PC-3 (cell line): ENCODE data around the gene FAU. TPM values are rescaled to one million over a fixed set of nuclear protein-coding genes. Genes with fewer than 3 reads are reported as not detected.

ENCODE experiments used
- ATAC-seq: fragments of 200-7000 bp; cut with Tn5 transposase; 2 replicates; pipeline ENCODE4 v1.9.1; 2020; ENCODE audit warnings: mild to moderate bottlenecking, moderate library complexity
- BruUV-seq: library from RNA; stranded (reverse); fragments of 400-500 nt; replicated peaks from 2 replicates; lab custom pipeline; 2021; lab: Mats Ljungman, UMichigan
- CTCF ChIA-PET: fragments of 300-600 bp; sonication (Branson Sonifier 250); formaldehyde crosslinking; loops from one replicate; lab custom pipeline; 2022; ENCODE audit warnings: antibody characterized with exemption; lab: Charles Lee
- POLR2A ChIA-PET: fragments of 300-600 bp; sonication (Branson Sonifier 250); formaldehyde crosslinking; loops from one replicate; lab custom pipeline; 2022; ENCODE audit warnings: antibody characterized with exemption; ENCODE audit not compliant: unreplicated experiment; lab: Charles Lee
- DNase-seq: peaks from one replicate; pipeline ENCODE4 v3.0.0-alpha.2; 2015
- H2AFZ ChIP-seq: fragments of 300-600 bp; sonication (generic); 2 replicates; pipeline ENCODE4 v1.6.0; 2016; ENCODE audit warnings: antibody characterized with exemption, low read length
- H3F3A ChIP-seq: fragments of 300-600 bp; sonication (generic); one replicate; pipeline ENCODE4 v1.6.0; 2017; ENCODE audit warnings: antibody characterized with exemption, low read length, control low read depth, mild to moderate bottlenecking; ENCODE audit not compliant: unreplicated experiment
- H3K27ac ChIP-seq: fragments of 300-600 bp; sonication (generic); 2 replicates; pipeline ENCODE4 v1.5.1; 2016; ENCODE audit warnings: mild to moderate bottlenecking, low read length
- H3K27me3 ChIP-seq: fragments of 300-600 bp; sonication (generic); 2 replicates; pipeline ENCODE4 v1.6.1; 2016; ENCODE audit warnings: low read length, mixed read lengths
- H3K36me3 ChIP-seq: fragments of 300-600 bp; sonication (generic); 2 replicates; pipeline ENCODE4 v1.6.1; 2016; ENCODE audit warnings: low read depth, mixed run types, low read length, mixed read lengths
- H3K4me1 ChIP-seq: fragments of 300-600 bp; sonication (generic); 2 replicates; pipeline ENCODE4 v1.5.1; 2016; ENCODE audit warnings: low read length; ENCODE audit not compliant: insufficient read depth
- H3K4me2 ChIP-seq: fragments of 300-600 bp; sonication (generic); 2 replicates; pipeline ENCODE4 v1.6.0; 2016; ENCODE audit warnings: low read length
- H3K4me3 ChIP-seq: fragments of 300-600 bp; sonication (generic); 2 replicates; pipeline ENCODE4 v1.5.1; 2016; ENCODE audit warnings: mild to moderate bottlenecking, low read length, mixed read lengths
- H3K79me2 ChIP-seq: fragments of 300-600 bp; sonication (generic); 2 replicates; pipeline ENCODE4 v1.6.1; 2017; ENCODE audit warnings: low read length, mixed read lengths
- H3K9ac ChIP-seq: fragments of 300-600 bp; sonication (generic); 2 replicates; pipeline ENCODE4 v1.6.0; 2016; ENCODE audit warnings: mild to moderate bottlenecking, low read length
- H3K9me2 ChIP-seq: fragments of 300-600 bp; sonication (generic); replicated peaks from 2 replicates; pipeline ENCODE4 v1.6.1; 2016; ENCODE audit warnings: mixed run types, low read length, mixed read lengths
- H3K9me3 ChIP-seq: fragments of 300-600 bp; sonication (generic); 2 replicates; pipeline ENCODE4 v1.6.1; 2016; ENCODE audit warnings: low read length, mixed read lengths
- H4K20me1 ChIP-seq: fragments of 300-600 bp; sonication (generic); 2 replicates; pipeline ENCODE4 v1.6.1; 2016; ENCODE audit warnings: low read length, mixed read lengths
- CTCF ChIP-seq: fragments of 300-600 bp; sonication (generic); conservative IDR thresholded peaks from 2 replicates; pipeline ENCODE4 v1.5.1; 2017; ENCODE audit warnings: antibody characterized with exemption, low read depth, mild to moderate bottlenecking, low read length
- EZH2 ChIP-seq: fragments of 300-600 bp; sonication (generic); IDR thresholded peaks from one replicate; pipeline ENCODE4 v1.6.1; 2017; ENCODE audit warnings: antibody characterized with exemption, mild to moderate bottlenecking, low read length; ENCODE audit not compliant: unreplicated experiment
- EZH2phosphoT487 ChIP-seq: fragments of 300-600 bp; sonication (generic); IDR thresholded peaks from 2 replicates; pipeline ENCODE4 v1.6.1; 2018; ENCODE audit warnings: mild to moderate bottlenecking, antibody characterized with exemption, low read length, borderline replicate concordance
- intact Hi-C: fragments of 100-400 bp; cut with micrococcal nuclease; formaldehyde crosslinking; loops from 2 replicates; pipeline ENCODE4 v1.9.0; 2023
- total RNA-seq: library from RNA; depleted of rRNA; stranded (reverse); fragments of >200 nt; gene quantifications from 2 replicates; pipeline ENCODE4 v1.2.3, GENCODE V29; 2014

The FAU gene
- total RNA-seq, 1 experiment from 2014 or later = 1,157 TPM

GRCh38 chr11:65116370-65117205, 5.3 kb downstream of the FAU start:
- Histone ChIP-seq H3K9me3 (no peaks in the 10 kb centered on the region), H3K79me2 (peaks cover 43% of the 10 kb centered on the region), H3K9ac (peak overlapping the region; percentile 94), H2AFZ (peak overlapping the region; percentile 39), H3K36me3 (peaks cover 20% of the 10 kb centered on the region), H3K4me3 (peak overlapping the region; percentile 77), H3K4me2 (peak overlapping the region; percentile 86), H4K20me1 (0 out of 2 replicates have a peak, but pooled peaks cover 3% of the 10 kb centered on the region), H3K27ac (peak overlapping the region; percentile 74), H3K4me1 (peaks cover 30% of the 10 kb centered on the region), H3K9me2 (no peaks in the 10 kb centered on the region), H3F3A (peaks cover 20% of the 10 kb centered on the region), H3K27me3 (no peaks in the 10 kb centered on the region)
- ChIA-PET CTCF (no interaction called here), POLR2A (interaction anchor here (0.5 to 0.6 kb wide), 2 partner anchors 18 to 603 kb away, joined by 3 read pairs; no protein-coding TSS in a partner anchor)
- peak; percentile 4 for ATAC-seq
- no TSS peak for BruUV-seq
- intact Hi-C loops = loop anchor here (1.0 to 2.0 kb wide), 4 partner anchors 20 to 138 kb away; partner anchors contain the start of genes CAPN1 and VPS51
- DNase-seq = peak; percentile 57
- no peak for TF ChIP-seq EZH2phosphoT487
- TF ChIP-seq EZH2 = no peak
- TF ChIP-seq CTCF = no peak

GRCh38 chr11:65115361-65116082, 6.4 kb downstream of the FAU start:
- 0 out of 2 replicates have a peak, but pooled peaks cover 3% of the 10 kb centered on the region for H4K20me1 ChIP-seq
- H3K4me1 ChIP-seq = peaks cover 24% of the 10 kb centered on the region
- TF ChIP-seq EZH2phosphoT487 (no peak), EZH2 (no peak), CTCF (no peak)
- H2AFZ ChIP-seq = no peak overlapping the region
- no peak overlapping the region for H3K27ac ChIP-seq
- CTCF ChIA-PET = no interaction called here
- DNase-seq (no peak), ATAC-seq (no peak)
- H3K27me3 ChIP-seq = no peaks in the 10 kb centered on the region
- no peaks in the 10 kb centered on the region for H3K9me3 ChIP-seq
- H3K79me2 ChIP-seq = peaks cover 33% of the 10 kb centered on the region
- no peaks in the 10 kb centered on the region for H3K9me2 ChIP-seq
- peak overlapping the region; percentile 86 for H3K4me2 ChIP-seq
- intact Hi-C loops = loop anchor here (2.0 kb wide), 3 partner anchors 19 to 139 kb away; partner anchors contain the start of genes CAPN1 and VPS51
- H3K4me3 ChIP-seq = peak overlapping the region; percentile 77
- peaks cover 11% of the 10 kb centered on the region for H3K36me3 ChIP-seq
- POLR2A ChIA-PET = no interaction called here
- peaks cover 20% of the 10 kb centered on the region for H3F3A ChIP-seq
- no peak overlapping the region; the same call in 1 of the 2 replicates for H3K9ac ChIP-seq
- TSS peak; percentile 2 for BruUV-seq
